Sigmoid colon (tissue), 7 donors: ENCODE data around the gene DTNA. TPM values are rescaled to one million over a fixed set of nuclear protein-coding genes. Genes with fewer than 3 reads are reported as not detected.

Source experiments
- DNase-seq: peaks from one replicate; pipeline ENCODE4 v3.0.0-alpha.2; 2019
- H3K27ac ChIP-seq, 4 donors: fragments of 200-600 bp; sonication (generic); one replicate each; pipeline ENCODE4 v1.5.1; 2016 to 2019; ENCODE audit warnings: mild to moderate bottlenecking in 1 of 4
- H3K27me3 ChIP-seq, 3 donors: fragments of 200-600 bp; sonication (generic); one replicate each; pipeline ENCODE4 v1.5.1; 2019; ENCODE audit warnings: mild to moderate bottlenecking in 1 of 3
- H3K36me3 ChIP-seq, 4 donors: fragments of 200-600 bp; sonication (generic); one replicate each; pipeline ENCODE4 v1.5.1; 2016 to 2019
- H3K4me1 ChIP-seq, 4 donors: fragments of 200-600 bp; sonication (generic); one replicate each; pipeline ENCODE4 v1.5.1; 2017 to 2019
- H3K4me3 ChIP-seq, 4 donors: fragments of 200-600 bp; sonication (generic); one replicate each; pipeline ENCODE4 v1.5.1; 2017 to 2019; ENCODE audit warnings: mild to moderate bottlenecking in 2 of 4, moderate library complexity in 1 of 4
- H3K9me3 ChIP-seq, 4 donors: fragments of 200-600 bp in 3 of 4; sonication (generic) in 3 of 4; one replicate each; pipeline versions ENCODE4 v1.5.1 to v1.6.1; 2013 to 2019
- CTCF ChIP-seq, 4 experiments: fragments of 450-650 bp in 3 of 4; fragments of 200-600 bp in 1 of 4; IDR thresholded peaks; one replicate each; pipeline ENCODE4 v1.5.1; 2016 to 2019; ENCODE audit warnings: antibody characterized with exemption in 4 of 4, mild to moderate bottlenecking in 3 of 4, moderate library complexity in 2 of 4
- EP300 ChIP-seq, 4 donors: sonication (generic); formaldehyde crosslinking; IDR thresholded peaks; one replicate each; pipeline ENCODE4 v1.6.1; 2017; ENCODE audit warnings: antibody characterized with exemption in 4 of 4
- POLR2A ChIP-seq, 2 donors: fragments of 450-650 bp; IDR thresholded peaks; one replicate each; pipeline ENCODE4 v1.6.1; 2016; ENCODE audit warnings: antibody characterized with exemption in 2 of 2, mild to moderate bottlenecking in 2 of 2, moderate library complexity in 2 of 2
- POLR2AphosphoS5 ChIP-seq, 4 donors: sonication (generic); formaldehyde crosslinking; IDR thresholded peaks; one replicate each; pipeline ENCODE4 v1.6.1; 2017; ENCODE audit warnings: antibody characterized with exemption in 4 of 4
- WGBS, 2 donors: extraction: QIAGEN DNeasy Blood & Tissue Kit; methylation state at CpG; one replicate each; pipeline ENCODE4 v1.1.7; 2013; 5-methylcytosine and 5-hydroxymethylcytosine counted together
- intact Hi-C: fragments of 100-400 bp; cut with DNase I; formaldehyde crosslinking; loops from one replicate; pipeline ENCODE4 v1.15.1; 2023
- polyA plus RNA-seq, 3 donors: library from polyadenylated mRNA; stranded (reverse); fragments of 200-250 nt; gene quantifications; one replicate each; pipeline ENCODE4 v1.2.3, GENCODE V29; 2013
- total RNA-seq, 4 donors: library from RNA; depleted of rRNA; stranded (reverse); fragments of >200 nt; gene quantifications; one replicate each; pipeline ENCODE4 v1.1.0, GENCODE V29; 2016
- donor health status: healthy with polysubstance abuse.
- donor health status: Bipolar disorder and iron deficiency.
- donor health status: healthy.

The DTNA gene
- total and polyA plus RNA-seq, 7 donors = 1.4 to 140 (median 71.9) TPM

GRCh38 chr18:34789768-34790344, 79.8 kb downstream of the DTNA start:
- TF ChIP-seq CTCF (IDR thresholded peaks at IDR 0.05) (no peak), EP300 (IDR thresholded peaks at IDR 0.05) (no peak), POLR2A (IDR thresholded peaks at IDR 0.05) (no peak), POLR2AphosphoS5 (IDR thresholded peaks at IDR 0.05) (no peak)
- DNase-seq = no peak
- no peaks in the 10 kb centered on the region for H3K27me3 ChIP-seq
- H3K4me3 ChIP-seq = no peak overlapping the region
- H3K27ac ChIP-seq = no peak overlapping the region
- 78 to 79% methylated on average over 2 of the region's 2 CpGs for WGBS, 2 donors
- no peaks in the 10 kb centered on the region for H3K36me3 ChIP-seq
- intact Hi-C loops = loop anchor here (5.0 to 10.0 kb wide), 3 partner anchors 298 to 665 kb away; no protein-coding TSS in a partner anchor
- H3K4me1 ChIP-seq = peaks cover 0 to 11% (median 3%) of the 10 kb centered on the region in 4 donors
- no peaks in the 10 kb centered on the region for H3K9me3 ChIP-seq

GRCh38 chr18:34794348-34794747, 84.2 kb downstream of the DTNA start:
- Histone ChIP-seq H3K27ac (peak overlapping the region in 2 of 4 donors; percentile 17 to 37), H3K4me3 (no peak overlapping the region), H3K27me3 (no peaks in the 10 kb centered on the region), H3K36me3 (no peaks in the 10 kb centered on the region), H3K4me1 (peaks cover 0 to 26% (median 14%) of the 10 kb centered on the region in 4 donors), H3K9me3 (no peaks in the 10 kb centered on the region)
- no peak for TF ChIP-seq POLR2AphosphoS5 (IDR thresholded peaks at IDR 0.05)
- no peak for TF ChIP-seq POLR2A (IDR thresholded peaks at IDR 0.05)
- TF ChIP-seq EP300 (IDR thresholded peaks at IDR 0.05) = no peak
- no peak for TF ChIP-seq CTCF (IDR thresholded peaks at IDR 0.05)
- intact Hi-C loops = loop anchor here (5.0 to 10.0 kb wide), 2 partner anchors 302 to 670 kb away; no protein-coding TSS in a partner anchor
- WGBS, 2 donors = 80 to 89% methylated on average over 3 of the region's 3 CpGs
- no peak for DNase-seq

- intact Hi-C loops = loop anchor here (10.0 kb wide), 1 partner anchor 670 kb away; no protein-coding TSS in a partner anchor
- peak overlapping the region in 3 of 4 donors; percentile 17 to 37 (median 35) for H3K27ac ChIP-seq
- no peaks in the 10 kb centered on the region for H3K9me3 ChIP-seq
- no peaks in the 10 kb centered on the region for H3K36me3 ChIP-seq
- WGBS, 2 donors = 64 to 67% methylated on average over 6 of the region's 6 CpGs
- no peaks in the 10 kb centered on the region for H3K27me3 ChIP-seq
- peaks cover 0 to 26% (median 14%) of the 10 kb centered on the region in 4 donors for H3K4me1 ChIP-seq
- H3K4me3 ChIP-seq = no peak overlapping the region
- peak in 1 of 4 donors; percentile 5 for TF ChIP-seq EP300 (IDR thresholded peaks at IDR 0.05)
- TF ChIP-seq POLR2AphosphoS5 (IDR thresholded peaks at IDR 0.05) = peak in 2 of 4 donors; percentile 53 to 69
- TF ChIP-seq CTCF (IDR thresholded peaks at IDR 0.05) = no peak
- DNase-seq = no peak
These were observed 85.1 kb downstream of the DTNA start for GRCh38 chr18:34795070-34795732.

- Histone ChIP-seq H3K27me3 (no peaks in the 10 kb centered on the region), H3K36me3 (no peaks in the 10 kb centered on the region), H3K4me1 (peaks cover 0 to 26% (median 14%) of the 10 kb centered on the region in 4 donors), H3K27ac (peak overlapping the region in 1 of 4 donors; percentile 37), H3K9me3 (no peaks in the 10 kb centered on the region), H3K4me3 (no peak overlapping the region)
- no peak for DNase-seq
- 81 to 86% methylated on average over 7 of the region's 7 CpGs for WGBS, 2 donors
- TF ChIP-seq EP300 (IDR thresholded peaks at IDR 0.05) (no peak), POLR2A (IDR thresholded peaks at IDR 0.05) (no peak), CTCF (IDR thresholded peaks at IDR 0.05) (no peak), POLR2AphosphoS5 (IDR thresholded peaks at IDR 0.05) (no peak)
- intact Hi-C loops = loop anchor here (10.0 kb wide), 1 partner anchor 671 kb away; no protein-coding TSS in a partner anchor
These were observed 86.0 kb downstream of the DTNA start for GRCh38 chr18:34796035-34796657.
